GM12801 (cell line): ENCODE measurements around the gene SIPA1L3.

ENCODE experiments used
- TF ChIP-seq, protein P1 (sequence below): IDR thresholded peaks from one replicate; pipeline ENCODE4 v1.5.1; 2011; ENCODE audit warnings: control low read depth; ENCODE audit not compliant: insufficient read length; ENCODE audit errors: extremely low read depth

The SIPA1L3 gene

DNA sequence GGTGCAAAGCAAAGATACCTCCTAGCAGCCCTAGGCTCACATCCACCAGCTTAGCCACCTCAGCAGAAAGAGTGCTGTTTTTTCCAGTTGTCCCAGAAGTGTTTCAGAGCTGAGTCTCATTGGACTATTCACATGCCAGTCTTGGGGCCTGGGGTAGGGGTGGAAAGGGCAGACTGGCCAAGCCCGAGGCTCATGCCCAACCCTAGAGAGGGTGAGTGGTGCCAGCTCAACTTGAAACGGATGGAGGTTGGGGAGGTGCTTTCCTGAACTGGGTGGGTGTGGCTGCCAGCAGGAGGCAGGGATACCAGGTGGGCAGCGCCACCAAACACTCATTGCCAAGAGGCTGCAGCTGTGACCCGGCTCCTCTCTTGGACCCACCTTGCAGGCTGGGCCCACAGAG lies 200.1 kb downstream of the SIPA1L3 start:
- TF ChIP-seq, protein P1, sequence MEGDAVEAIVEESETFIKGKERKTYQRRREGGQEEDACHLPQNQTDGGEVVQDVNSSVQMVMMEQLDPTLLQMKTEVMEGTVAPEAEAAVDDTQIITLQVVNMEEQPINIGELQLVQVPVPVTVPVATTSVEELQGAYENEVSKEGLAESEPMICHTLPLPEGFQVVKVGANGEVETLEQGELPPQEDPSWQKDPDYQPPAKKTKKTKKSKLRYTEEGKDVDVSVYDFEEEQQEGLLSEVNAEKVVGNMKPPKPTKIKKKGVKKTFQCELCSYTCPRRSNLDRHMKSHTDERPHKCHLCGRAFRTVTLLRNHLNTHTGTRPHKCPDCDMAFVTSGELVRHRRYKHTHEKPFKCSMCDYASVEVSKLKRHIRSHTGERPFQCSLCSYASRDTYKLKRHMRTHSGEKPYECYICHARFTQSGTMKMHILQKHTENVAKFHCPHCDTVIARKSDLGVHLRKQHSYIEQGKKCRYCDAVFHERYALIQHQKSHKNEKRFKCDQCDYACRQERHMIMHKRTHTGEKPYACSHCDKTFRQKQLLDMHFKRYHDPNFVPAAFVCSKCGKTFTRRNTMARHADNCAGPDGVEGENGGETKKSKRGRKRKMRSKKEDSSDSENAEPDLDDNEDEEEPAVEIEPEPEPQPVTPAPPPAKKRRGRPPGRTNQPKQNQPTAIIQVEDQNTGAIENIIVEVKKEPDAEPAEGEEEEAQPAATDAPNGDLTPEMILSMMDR: no peak

DNA sequence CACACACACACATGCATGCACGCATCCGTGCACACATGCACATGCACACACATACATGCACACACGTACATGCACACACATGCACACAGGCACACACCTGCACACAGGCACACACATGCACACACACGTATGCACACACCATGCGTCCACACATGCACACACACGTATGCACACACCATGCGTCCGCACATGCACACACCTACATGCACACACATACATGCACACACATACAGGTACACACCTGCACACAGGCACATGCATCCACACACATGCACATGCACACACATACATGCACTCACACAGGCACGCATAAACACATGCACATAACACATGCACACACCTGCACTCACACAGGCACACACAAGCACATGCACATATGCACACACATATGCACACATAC lies 204.9 kb downstream of the SIPA1L3 start:
- TF ChIP-seq, protein P1: no peak

DNA sequence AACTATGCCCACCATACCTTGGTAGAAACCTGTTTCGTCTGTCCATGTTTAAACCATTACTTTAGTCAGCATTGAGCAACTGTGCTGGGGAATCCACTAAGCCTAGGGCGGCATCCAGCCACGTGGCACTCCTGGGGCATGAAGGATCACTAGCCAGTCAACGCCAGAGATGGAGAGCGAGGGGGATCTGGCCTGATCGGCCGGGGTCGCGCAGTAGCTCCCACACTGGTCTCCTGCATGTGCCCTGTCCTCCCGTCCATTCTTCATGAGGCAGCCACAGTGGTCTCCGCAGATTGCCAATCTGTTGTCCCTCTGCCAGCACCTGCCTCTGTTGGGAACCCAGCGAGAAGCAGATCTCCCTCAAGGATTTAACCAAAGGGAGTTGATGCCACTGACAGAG lies 207.6 kb downstream of the SIPA1L3 start:
- TF ChIP-seq, protein P1: no peak

DNA sequence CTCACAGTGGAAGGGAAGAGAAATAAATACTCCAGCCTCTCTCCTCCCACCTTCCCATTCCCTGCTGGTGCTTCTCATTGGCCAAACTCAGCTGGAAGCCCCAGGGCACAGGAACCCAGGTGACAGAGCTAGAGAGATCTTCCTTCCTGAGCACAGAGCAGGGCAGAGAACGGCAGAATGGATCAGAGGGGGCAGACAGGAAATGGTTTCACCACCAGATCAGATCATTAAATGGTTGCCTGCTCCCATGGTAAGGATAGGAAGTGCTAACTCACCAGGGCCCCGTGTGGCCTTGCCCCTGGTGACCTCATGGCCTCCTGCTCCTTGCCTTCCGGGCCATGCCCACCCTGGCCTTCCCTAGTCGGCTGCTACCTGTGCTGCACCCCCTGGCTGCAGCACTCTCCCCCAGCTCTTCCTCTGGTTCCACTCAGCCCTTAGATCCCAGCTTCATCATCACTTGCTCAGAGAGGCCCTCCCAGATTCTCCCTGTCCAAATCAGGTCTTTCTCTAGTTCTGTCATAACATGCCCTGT lies 208.3 kb downstream of the SIPA1L3 start:
- TF ChIP-seq, protein P1: no peak

DNA sequence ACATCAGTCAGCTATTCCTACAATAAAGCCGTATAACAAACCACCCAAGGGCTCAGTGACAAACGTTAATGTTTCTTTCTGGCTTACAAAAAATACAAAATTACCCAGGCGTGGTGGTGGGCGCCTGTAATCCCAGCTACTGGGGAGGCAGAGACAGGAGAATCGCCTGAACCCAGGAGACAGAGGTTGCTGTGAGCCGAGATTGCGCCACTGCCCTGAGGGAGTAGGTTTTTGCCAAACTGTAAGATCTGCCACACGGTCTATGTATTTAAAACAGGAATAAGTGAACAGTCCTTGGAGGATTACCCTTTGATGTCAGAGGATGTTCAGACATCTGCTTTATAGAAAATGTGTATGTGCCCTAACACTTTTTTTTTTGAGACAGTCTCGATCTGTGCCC lies 211.2 kb downstream of the SIPA1L3 start:
- TF ChIP-seq, protein P1: no peak

DNA sequence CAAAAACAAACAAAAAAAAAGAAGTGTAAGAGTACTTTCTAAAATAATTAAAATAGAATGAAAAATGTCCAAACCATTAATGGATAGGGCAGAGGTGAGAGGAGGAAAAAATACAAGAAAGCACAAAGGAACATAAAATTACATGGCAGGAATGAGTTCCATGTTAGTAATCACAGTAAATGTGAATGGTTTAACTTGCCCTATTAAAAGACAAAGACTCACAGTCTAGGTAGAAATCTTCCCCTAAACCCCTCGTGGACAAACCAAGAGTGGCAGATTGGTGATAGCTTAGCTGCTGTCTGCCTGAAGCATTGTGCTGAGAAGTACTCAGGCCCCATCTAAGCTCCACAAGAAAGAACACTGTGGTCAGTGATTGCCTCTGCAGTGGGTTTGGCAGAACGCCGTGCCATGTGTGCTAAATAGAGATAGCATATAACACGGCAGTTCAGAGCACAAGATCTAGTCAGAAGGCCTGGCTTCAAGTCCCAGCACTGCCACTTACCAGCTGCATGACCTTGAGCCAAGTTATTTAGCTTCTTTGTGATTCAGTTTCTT lies 213.5 kb downstream of the SIPA1L3 start:
- TF ChIP-seq, protein P1: no peak

DNA sequence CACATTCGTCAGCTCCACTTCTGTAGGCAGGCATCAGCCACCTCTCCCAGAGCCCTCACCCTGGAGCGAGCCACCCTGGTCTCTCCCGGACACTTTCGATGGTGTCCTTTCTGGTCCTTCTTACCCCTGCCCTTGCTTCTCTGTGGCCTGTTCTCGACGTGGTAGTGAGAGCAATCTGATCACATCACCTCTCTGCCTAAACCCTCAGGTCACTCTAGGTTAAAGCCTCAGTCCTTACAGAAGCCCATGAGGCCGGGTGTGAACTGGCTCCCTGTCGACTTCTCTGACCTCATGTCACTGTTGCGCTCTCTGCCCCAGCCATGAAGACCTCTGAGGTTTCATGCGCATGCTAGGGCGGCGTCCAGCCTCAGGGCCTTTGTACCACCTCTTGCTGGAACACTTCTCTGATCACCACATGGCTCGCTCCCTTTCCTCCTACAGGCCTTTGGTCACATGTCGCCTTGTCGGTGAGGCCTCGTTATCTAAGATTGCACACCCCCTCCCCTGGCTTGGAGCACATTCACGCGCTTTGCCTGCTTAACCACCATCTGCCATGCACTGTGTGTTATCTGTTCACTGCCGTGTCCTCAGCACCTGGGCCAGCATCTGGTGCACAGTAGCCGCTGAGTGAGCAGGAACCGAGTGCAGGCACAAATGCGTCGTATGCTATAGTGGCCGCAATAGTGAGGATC lies 215.5 kb downstream of the SIPA1L3 start:
- TF ChIP-seq, protein P1: no peak
